DND-41 (cell line): Measurements from ENCODE around the gene CAPSL.

ENCODE experiments used
- ATAC-seq: fragments of 200-7000 bp; cut with Tn5 transposase; 3 replicates; pipeline ENCODE4 v1.9.1; 2021; ENCODE audit warnings: low read depth; ENCODE audit not compliant: insufficient read depth
- DNase-seq: peaks from one replicate; pipeline ENCODE4 v3.0.0-alpha.2; 2020
- H2AFZ ChIP-seq: 2 replicates; pipeline ENCODE4 v1.6.0; 2012; ENCODE audit warnings: low read depth, low read length
- H3K27ac ChIP-seq: 2 replicates; pipeline ENCODE4 v1.5.1; 2012; ENCODE audit warnings: low read length, inconsistent platforms
- H3K27me3 ChIP-seq: fragments of 200-600 bp; sonication (generic); 2 replicates; pipeline ENCODE4 v1.6.0; 2012; ENCODE audit warnings: low read length, mild to moderate bottlenecking, inconsistent platforms; ENCODE audit not compliant: insufficient read depth, poor library complexity
- H3K36me3 ChIP-seq: 2 replicates; pipeline ENCODE4 v1.5.1; 2012; ENCODE audit warnings: low read length, inconsistent platforms; ENCODE audit not compliant: insufficient read depth
- H3K4me1 ChIP-seq: 2 replicates; pipeline ENCODE4 v1.5.1; 2012; ENCODE audit warnings: mild to moderate bottlenecking, low read length; ENCODE audit not compliant: insufficient read depth
- H3K4me2 ChIP-seq: 2 replicates; pipeline ENCODE4 v1.6.0; 2012; ENCODE audit warnings: mild to moderate bottlenecking, moderate library complexity, low read length, inconsistent platforms; ENCODE audit not compliant: insufficient read depth
- H3K4me3 ChIP-seq, 2 experiments: fragments of 200-600 bp in 1 of 2; shearing (Covaris generic) in 1 of 2; 2 replicates each; pipeline ENCODE4 v1.5.1; 2012 to 2016; ENCODE audit warnings: inconsistent platforms in 2 of 2, low read length in 2 of 2, mild to moderate bottlenecking in 2 of 2, low read depth in 1 of 2, moderate library complexity in 1 of 2
- H3K79me2 ChIP-seq: 2 replicates; pipeline ENCODE4 v1.6.0; 2012; ENCODE audit warnings: low read length, inconsistent platforms; ENCODE audit not compliant: insufficient read depth
- H3K9ac ChIP-seq: 2 replicates; pipeline ENCODE4 v1.6.0; 2012; ENCODE audit warnings: low read depth, mild to moderate bottlenecking, inconsistent platforms, low read length, moderate library complexity
- H3K9me3 ChIP-seq: 2 replicates; pipeline ENCODE4 v1.5.1; 2012; ENCODE audit warnings: low read length, moderate library complexity, mild to moderate bottlenecking, inconsistent platforms; ENCODE audit not compliant: insufficient read depth, severe bottlenecking
- H4K20me1 ChIP-seq: 2 replicates; pipeline ENCODE4 v1.6.0; 2012; ENCODE audit warnings: low read length; ENCODE audit not compliant: insufficient read depth
- CTCF ChIP-seq: IDR thresholded peaks from 2 replicates; pipeline ENCODE4 v1.5.1; 2012; ENCODE audit warnings: borderline replicate concordance, low read length, moderate library complexity, mild to moderate bottlenecking; ENCODE audit not compliant: poor library complexity, severe bottlenecking; ENCODE audit errors: extremely low read depth
- EZH2 ChIP-seq: IDR thresholded peaks from 3 replicates; pipeline ENCODE4 v1.6.1; 2012; ENCODE audit warnings: borderline replicate concordance, low read depth, mild to moderate bottlenecking, moderate library complexity, low read length, inconsistent platforms; ENCODE audit not compliant: severe bottlenecking

The CAPSL gene

GRCh38 chr5:35890021-35891020, 48.1 kb downstream of the CAPSL start:
- H3K4me1 ChIP-seq, result peaks cover 67% of the 10 kb centered on the region
- DNase-seq, result no peak
- H3K4me3 ChIP-seq, result no peak overlapping the region

GRCh38 chr5:35887321-35888100, 50.9 kb downstream of the CAPSL start:
- no peaks in the 10 kb centered on the region for H3K9me3 ChIP-seq
- DNase-seq (no peak), ATAC-seq (no peak)
- H3K4me2 ChIP-seq, result no peak overlapping the region
- H3K4me3 ChIP-seq, result no peak overlapping the region
- no peaks in the 10 kb centered on the region for H4K20me1 ChIP-seq
- H3K79me2 ChIP-seq, result peaks cover 11% of the 10 kb centered on the region
- H3K27ac ChIP-seq, result peak overlapping the region; percentile 96
- H3K36me3 ChIP-seq, result no peaks in the 10 kb centered on the region
- H3K4me1 ChIP-seq, result peaks cover 76% of the 10 kb centered on the region
- H2AFZ ChIP-seq, result peak overlapping the region; percentile 10; the same call in 1 of the 2 replicates
- H3K27me3 ChIP-seq, result no peaks in the 10 kb centered on the region
- H3K9ac ChIP-seq, result peak overlapping the region; percentile 69; the same call in 1 of the 2 replicates
- TF ChIP-seq EZH2, result no peak
- no peak for TF ChIP-seq CTCF

More at GRCh38 chr5:35890021-35891020, 48.1 kb downstream of the CAPSL start:
- no peaks in the 10 kb centered on the region for H3K9me3 ChIP-seq
- no peak for TF ChIP-seq EZH2
- no peak for TF ChIP-seq CTCF
- H3K79me2 ChIP-seq, result peaks cover 11% of the 10 kb centered on the region
- H3K36me3 ChIP-seq, result no peaks in the 10 kb centered on the region
- H2AFZ ChIP-seq, result no peak overlapping the region
- ATAC-seq, result peak; percentile 18; the same call in 1 of the 3 replicates
- H3K27me3 ChIP-seq, result no peaks in the 10 kb centered on the region
- no peaks in the 10 kb centered on the region for H4K20me1 ChIP-seq
- H3K27ac ChIP-seq, result peak overlapping the region; percentile 71
- peak overlapping the region; percentile 5; the same call in 1 of the 2 replicates for H3K9ac ChIP-seq
- H3K4me2 ChIP-seq, result no peak overlapping the region

- no peak for ATAC-seq
- no peak overlapping the region for H3K4me3 ChIP-seq
- no peak overlapping the region for H3K4me2 ChIP-seq
- DNase-seq, result no peak
- no peaks in the 10 kb centered on the region for H4K20me1 ChIP-seq
- H3K9ac ChIP-seq, result peak overlapping the region; percentile 69
- no peaks in the 10 kb centered on the region for H3K9me3 ChIP-seq
- H2AFZ ChIP-seq, result no peak overlapping the region
- peaks cover 81% of the 10 kb centered on the region for H3K4me1 ChIP-seq
- peak overlapping the region; percentile 96 for H3K27ac ChIP-seq
- no peak for TF ChIP-seq EZH2
- TF ChIP-seq CTCF, result no peak
- no peaks in the 10 kb centered on the region for H3K27me3 ChIP-seq
- peaks cover 13% of the 10 kb centered on the region for H3K79me2 ChIP-seq
- no peaks in the 10 kb centered on the region for H3K36me3 ChIP-seq
Observed at GRCh38 chr5:35886381-35886780, 52.0 kb downstream of the CAPSL start.
